Measurements from ENCODE around the gene DYSF.

The DYSF gene

DNA sequence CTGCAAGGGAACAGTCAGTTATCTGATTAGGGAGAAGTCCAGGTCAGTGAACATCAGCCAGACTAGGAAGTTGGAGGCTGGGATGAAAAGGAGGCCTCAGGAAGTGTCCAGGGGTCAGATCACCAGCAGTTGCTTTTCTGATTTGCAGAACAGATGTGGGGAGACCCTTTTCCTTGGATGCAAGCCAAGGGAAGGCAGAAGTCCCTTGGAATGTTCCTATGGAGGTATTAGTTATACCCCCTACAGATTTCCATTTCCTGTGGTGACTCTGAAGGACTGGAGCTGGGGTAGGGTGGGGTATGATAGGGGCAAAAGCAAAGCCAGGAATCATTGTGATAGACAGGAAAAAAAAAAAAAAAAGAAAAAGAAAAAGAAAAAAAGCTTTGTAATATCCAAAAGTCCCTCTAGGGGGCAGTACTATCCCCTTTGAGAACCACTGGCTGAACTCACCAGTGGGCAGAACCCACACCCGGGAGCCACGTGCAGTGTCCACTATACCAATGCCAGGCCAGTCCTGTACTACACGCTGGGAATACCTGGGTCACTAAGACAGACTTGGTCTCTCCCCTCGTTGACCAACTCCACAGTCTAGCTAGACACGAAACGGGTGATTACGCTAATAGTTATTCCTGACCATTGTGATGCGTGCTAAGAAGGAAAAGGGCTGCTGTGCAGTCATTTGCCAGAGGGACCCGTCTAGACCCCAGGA is 7.4 kb downstream of the DYSF start:
- DNase-seq (ENCODE audit: low read depth): no peak
- peak; percentile 68 for TF ChIP-seq CTCF (IDR thresholded peaks at IDR 0.05; ENCODE audit: low read depth, low read length, missing control alignments)
- no peak overlapping the region for H3K4me3 ChIP-seq (ENCODE audit: low read depth, low read length)
- in situ Hi-C loops (cut with HindIII; ENCODE audit: low sequenced_read_pairs): no loop called here

GRCh38 chr2:71461304-71461671 is 7.9 kb downstream of the DYSF start:
- in situ Hi-C loops (cut with HindIII; ENCODE audit: low sequenced_read_pairs): no loop called here
- no peak for DNase-seq (ENCODE audit: low read depth)
- no peak for TF ChIP-seq CTCF (IDR thresholded peaks at IDR 0.05; ENCODE audit: low read depth, low read length, missing control alignments)

GRCh38 chr2:71462056-71462605 is 8.8 kb downstream of the DYSF start:
- no peak for TF ChIP-seq CTCF (IDR thresholded peaks at IDR 0.05; ENCODE audit: low read depth, low read length, missing control alignments)
- no peak for DNase-seq (ENCODE audit: low read depth)
- H3K4me3 ChIP-seq (ENCODE audit: low read depth, low read length): no peak overlapping the region
- in situ Hi-C loops (cut with HindIII; ENCODE audit: low sequenced_read_pairs): no loop called here

More at GRCh38 chr2:71461304-71461671, 7.9 kb downstream of the DYSF start:
- H3K4me3 ChIP-seq (ENCODE audit: low read depth, low read length): no peak overlapping the region

- no peak for DNase-seq (ENCODE audit: low read depth)
- no peak overlapping the region for H3K4me3 ChIP-seq (ENCODE audit: low read depth, low read length)
- TF ChIP-seq CTCF (IDR thresholded peaks at IDR 0.05; ENCODE audit: low read depth, low read length, missing control alignments): no peak
- in situ Hi-C loops (cut with HindIII; ENCODE audit: low sequenced_read_pairs): no loop called here
Measured at GRCh38 chr2:71462641-71463341, 9.4 kb downstream of the DYSF start.

DNA sequence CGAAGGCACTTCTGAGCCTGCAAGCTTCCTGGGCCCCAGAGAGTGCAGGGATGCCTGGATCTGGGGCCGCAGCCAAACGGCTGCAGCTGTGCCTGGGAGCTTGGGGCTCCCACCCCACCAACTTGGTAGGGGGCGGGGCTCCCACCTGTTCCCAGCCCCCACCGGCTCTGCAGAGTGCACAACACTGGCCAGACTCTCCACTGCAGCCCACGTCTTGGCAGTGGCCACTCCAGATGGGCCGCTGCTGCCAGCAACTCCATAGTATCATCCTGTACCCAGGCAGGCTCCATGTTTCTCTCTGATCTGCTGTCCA is 9.9 kb downstream of the DYSF start:
- in situ Hi-C loops (cut with HindIII; ENCODE audit: low sequenced_read_pairs): no loop called here
- TF ChIP-seq CTCF (IDR thresholded peaks at IDR 0.05; ENCODE audit: low read depth, low read length, missing control alignments): no peak
- no peak for DNase-seq (ENCODE audit: low read depth)
- no peak overlapping the region for H3K4me3 ChIP-seq (ENCODE audit: low read depth, low read length)

DNA sequence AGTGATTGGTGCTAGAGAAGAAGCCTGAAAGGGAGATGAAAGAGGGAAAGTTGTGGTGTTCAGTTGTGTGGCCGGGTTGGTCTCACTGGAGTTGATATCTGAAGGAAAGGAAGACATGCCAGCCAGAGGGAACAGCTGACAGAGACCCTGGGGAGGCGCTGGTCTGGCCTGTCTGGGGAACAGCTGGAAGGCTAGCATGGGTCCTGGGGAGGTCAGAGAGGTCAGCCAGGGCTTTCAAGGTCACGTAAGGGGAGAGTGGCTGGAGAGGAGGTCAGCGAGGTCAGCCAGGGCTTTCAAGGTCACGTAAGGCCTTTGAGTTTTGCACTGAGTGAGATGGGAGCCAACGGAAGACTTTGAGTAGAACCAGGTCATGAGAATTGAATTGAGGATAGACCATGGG is 11.0 kb downstream of the DYSF start:
- in situ Hi-C loops (cut with HindIII; ENCODE audit: low sequenced_read_pairs): no loop called here
- TF ChIP-seq CTCF (IDR thresholded peaks at IDR 0.05; ENCODE audit: low read depth, low read length, missing control alignments): no peak
- DNase-seq (ENCODE audit: low read depth): no peak
- H3K4me3 ChIP-seq (ENCODE audit: low read depth, low read length): no peak overlapping the region

Data from astrocyte of the cerebellum (primary cell).